Neural cell (in vitro differentiated cells): ENCODE results near the gene TRAF2.

ENCODE experiments used
- CTCF ChIP-seq: fragments of 450-650 bp; IDR thresholded peaks from 2 replicates; pipeline ENCODE4 v1.5.1; 2014; ENCODE audit warnings: antibody characterized with exemption, mild to moderate bottlenecking, moderate library complexity; ENCODE audit not compliant: poor library complexity, severe bottlenecking
- EP300 ChIP-seq: fragments of 450-650 bp; conservative IDR thresholded peaks from 2 replicates; pipeline ENCODE4 v1.6.1; 2014; ENCODE audit warnings: antibody characterized with exemption, mild to moderate bottlenecking, moderate library complexity; ENCODE audit not compliant: poor library complexity, severe bottlenecking
- EZH2 ChIP-seq: fragments of 200-600, 300-800 bp; shearing (Covaris generic), sonication (generic); IDR thresholded peaks from 2 replicates; pipeline ENCODE4 v1.6.1; 2014; ENCODE audit warnings: antibody characterized with exemption, low read length, borderline replicate concordance, mild to moderate bottlenecking; ENCODE audit not compliant: insufficient read depth, poor library complexity, severe bottlenecking
- TAF1 ChIP-seq: IDR thresholded peaks from 2 replicates; pipeline ENCODE4 v1.6.1; 2012; ENCODE audit warnings: low read depth

GRCh38 chr9:136867917-136868316 lies 18.4 kb upstream of the TRAF2 start:
- TF ChIP-seq CTCF (no peak), TAF1 (no peak), EZH2 (no peak), EP300 (no peak)
